K562 (cell line): ENCODE measurements around the gene LRRC74B. TPM values are rescaled to one million over a fixed set of nuclear protein-coding genes. Genes with fewer than 3 reads are reported as not detected.

ENCODE experiments used
- ATAC-seq: fragments of 200-7000 bp; cut with Tn5 transposase; 3 replicates; pipeline ENCODE4 v1.9.1; 2020; ENCODE audit warnings: moderate library complexity
- BruUV-seq: library from RNA; stranded (reverse); fragments of 400-500 nt; replicated peaks from 2 replicates; lab custom pipeline; 2021; lab: Mats Ljungman, UMichigan
- CTCF ChIA-PET: fragments of 300-600 bp; formaldehyde crosslinking; extraction: SDS; loops from one replicate; lab custom pipeline; 2021; ENCODE audit warnings: low intra/inter-chr PET ratio; lab: Yijun Ruan, JAX
- POLR2A ChIA-PET: fragments of 300-600, 350-650 bp; sonication (Branson Sonifier 250); formaldehyde crosslinking; extraction: SDS; loops from one replicate; lab custom pipeline; 2021; ENCODE audit warnings: antibody characterized with exemption, inconsistent platforms; lab: Yijun Ruan, JAX
- DNase-seq, 4 experiments: peaks; one replicate each; pipeline versions ENCODE4 v3.0.0 to v3.0.0-alpha.2; 2011 to 2018; ENCODE audit warnings: low spot score in 3 of 4, mixed read lengths in 3 of 4; ENCODE audit errors: extremely low read depth in 1 of 4
- FAIRE-seq: peaks from 2 replicates; lab custom pipeline; 2011; peaks lifted over from hg19 to GRCh38; lab: Jason Lieb, UNC
- H2AFZ ChIP-seq: 2 replicates; pipeline ENCODE4 v1.6.0; 2011; ENCODE audit warnings: low read depth, low read length, control low read depth, inconsistent platforms
- H3K27ac ChIP-seq: fragments of 200-600 bp; 3 replicates; pipeline ENCODE4 v1.8.0; 2011; ENCODE audit warnings: low read depth, mild to moderate bottlenecking, control low read depth, inconsistent platforms, low read length, moderate library complexity, mixed read lengths; ENCODE audit errors: extremely low read depth
- H3K27me3 ChIP-seq, 2 experiments: fragments of 300-600 bp in 1 of 2; 2 replicates in 1 of 2; 3 replicates in 1 of 2; pipeline versions ENCODE4 v1.6.0 to v1.8.0; 2011; ENCODE audit warnings: inconsistent platforms in 2 of 2, low read length in 2 of 2, mild to moderate bottlenecking in 1 of 2, mixed read lengths in 1 of 2, moderate library complexity in 1 of 2; ENCODE audit not compliant: control insufficient read depth in 2 of 2, insufficient read depth in 2 of 2
- H3K36me3 ChIP-seq: fragments of 300-600 bp; 3 replicates; pipeline ENCODE4 v1.8.0; 2011; ENCODE audit warnings: mild to moderate bottlenecking, low read length, inconsistent platforms; ENCODE audit not compliant: control insufficient read depth, insufficient read depth
- H3K4me1 ChIP-seq, 2 experiments: fragments of 200-600 bp in 1 of 2; replicated peaks in 1 of 2; 2 replicates in 1 of 2; 3 replicates in 1 of 2; pipeline versions ENCODE4 v1.5.1 to v1.8.0; 2011; ENCODE audit warnings: inconsistent platforms in 2 of 2, low read length in 2 of 2, mild to moderate bottlenecking in 1 of 2, mixed read lengths in 1 of 2, moderate library complexity in 1 of 2; ENCODE audit not compliant: control insufficient read depth in 2 of 2, insufficient read depth in 2 of 2
- H3K4me2 ChIP-seq: 2 replicates; pipeline ENCODE4 v1.6.1; 2011; ENCODE audit warnings: low read length, control low read depth, inconsistent platforms, mixed read lengths; ENCODE audit not compliant: insufficient read depth
- H3K4me3 ChIP-seq: fragments of 200-600 bp; sonication (generic), shearing (Covaris generic); 2 replicates; pipeline ENCODE4 v1.5.1; 2016; ENCODE audit warnings: control low read depth, inconsistent platforms
- H3K79me2 ChIP-seq: fragments of 200-600 bp; 3 replicates; pipeline ENCODE4 v1.8.0; 2011; ENCODE audit warnings: low read length, inconsistent platforms; ENCODE audit not compliant: control insufficient read depth, insufficient read depth
- H3K9ac ChIP-seq, 2 experiments: 2 replicates each; pipeline versions ENCODE4 v1.6.0 to v1.6.1; 2011; ENCODE audit warnings: low read depth in 2 of 2, low read length in 2 of 2, control low read depth in 1 of 2, inconsistent platforms in 1 of 2, mild to moderate bottlenecking in 1 of 2, mixed read lengths in 1 of 2; ENCODE audit not compliant: insufficient read depth in 1 of 2
- H3K9me1 ChIP-seq: one replicate; pipeline ENCODE4 v1.6.0; 2011; ENCODE audit warnings: inconsistent platforms, mild to moderate bottlenecking, low read length, moderate library complexity; ENCODE audit not compliant: control insufficient read depth, insufficient read depth
- H3K9me3 ChIP-seq: replicated peaks from 2 replicates; pipeline ENCODE4 v1.5.1; 2011; ENCODE audit warnings: low read depth, low read length, inconsistent platforms; ENCODE audit not compliant: control insufficient read depth, insufficient read depth
- H4K20me1 ChIP-seq: replicated peaks from 2 replicates; pipeline ENCODE4 v1.6.1; 2011; ENCODE audit warnings: low read length, inconsistent platforms, mixed read lengths; ENCODE audit not compliant: control insufficient read depth, insufficient read depth
- CREM ChIP-seq: IDR thresholded peaks from 2 replicates; pipeline ENCODE4 v1.6.1; 2014; ENCODE audit warnings: antibody characterized with exemption, low read depth
- ELF4 ChIP-seq: fragments of 450-650 bp; formaldehyde crosslinking; IDR thresholded peaks from 2 replicates; pipeline ENCODE4 v1.4.0; 2022; ENCODE audit warnings: missing genetic modification characterization
- FIP1L1 ChIP-seq: fragments of 200-400 bp; formaldehyde crosslinking; IDR thresholded peaks from 2 replicates; pipeline ENCODE4 v1.6.1; 2018; ENCODE audit warnings: mild to moderate bottlenecking, low read depth, low read length; ENCODE audit not compliant: poor library complexity, severe bottlenecking
- GTF2F1 ChIP-seq: IDR thresholded peaks from 2 replicates; pipeline ENCODE4 v1.6.1; 2011; ENCODE audit warnings: low read depth, low read length, improper control_type of control experiment
- HDAC6 ChIP-seq: IDR thresholded peaks from 2 replicates; pipeline ENCODE4 v1.6.1; 2012; ENCODE audit warnings: low read depth, mild to moderate bottlenecking, control low read depth, inconsistent platforms, low read length, moderate library complexity
- RCOR1 ChIP-seq, 2 experiments: IDR thresholded peaks; 2 replicates each; pipeline ENCODE4 v1.6.1; 2012; ENCODE audit warnings: low read depth in 2 of 2, low read length in 2 of 2, borderline replicate concordance in 1 of 2, improper control_type of control experiment in 1 of 2
- TRIM28 ChIP-seq: fragments of 450-650 bp; IDR thresholded peaks from 2 replicates; pipeline ENCODE4 v1.6.1; 2017
- UBTF ChIP-seq, 2 experiments: IDR thresholded peaks; 2 replicates each; pipeline ENCODE4 v1.6.1; 2012; ENCODE audit warnings: improper control_type of control experiment in 2 of 2, low read depth in 2 of 2, low read length in 2 of 2, borderline replicate concordance in 1 of 2
- XRCC5 ChIP-seq: fragments of 200-400 bp; formaldehyde crosslinking; IDR thresholded peaks from 2 replicates; pipeline ENCODE4 v1.6.1; 2017; ENCODE audit warnings: low read depth, mild to moderate bottlenecking, low read length
- ZBTB1 ChIP-seq: sonication (generic); formaldehyde crosslinking; IDR thresholded peaks from 2 replicates; pipeline ENCODE4 v1.8.1; 2023; ENCODE audit warnings: missing genetic modification reagents, low read depth, mild to moderate bottlenecking, borderline replicate concordance
- ZBTB2 ChIP-seq: fragments of 450-650 bp; IDR thresholded peaks from 2 replicates; pipeline ENCODE4 v1.6.1; 2016; ENCODE audit warnings: antibody characterized with exemption
- ZNF431 ChIP-seq: sonication (generic); formaldehyde crosslinking; IDR thresholded peaks from 2 replicates; pipeline ENCODE4 v1.8.0; 2022; ENCODE audit warnings: mild to moderate bottlenecking, missing genetic modification reagents
- WGBS: fragments of 100-300 bp; shearing (Covaris generic); methylation state at CpG from one replicate; pipeline ENCODE4 v1.1.6; 2016; ENCODE audit warnings: low coverage, mixed read lengths; ENCODE audit not compliant: insufficient coverage; ENCODE audit errors: missing lambda C conversion rate; 5-methylcytosine and 5-hydroxymethylcytosine counted together
- in situ Hi-C: fragments of 300-500 bp; cut with MboI; formaldehyde crosslinking; loops from 4 replicates; pipeline ENCODE4 v1.15.0; 2018; ENCODE audit warnings: inconsistent platforms, mixed read lengths
- intact Hi-C: fragments of 100-400 bp; cut with micrococcal nuclease; formaldehyde crosslinking; loops from 2 replicates; pipeline ENCODE4 v1.14.2; 2022
- polyA plus RNA-seq, 8 experiments: library from polyadenylated mRNA; depleted of rRNA in 4 of 8; stranded (reverse) in 5 of 8; unstranded in 3 of 8; fragments of >200 nt; fragmentation: Nextera tagmentation in 2 of 8; fragmentation: Illumina TruSeq in 1 of 8; extraction: Ambion mirVana in 2 of 8; extraction: Trizol in 1 of 8; gene quantifications; 2 replicates each; pipeline versions ENCODE4 v1.2.1 to v1.2.3, GENCODE V29; 2011 to 2014; ENCODE audit warnings: inconsistent platforms in 1 of 8, missing spikeins in 1 of 8
- total RNA-seq, 7 experiments: library from RNA; depleted of rRNA in 6 of 7; stranded (reverse); fragments of >200 nt in 6 of 7; fragmentation: Illumina TruSeq in 2 of 7; extraction: Trizol in 2 of 7; gene quantifications; 2 replicates each; pipeline versions ENCODE4 v1.2.1 to v1.2.3, GENCODE V29; 2011 to 2021; ENCODE audit warnings: low replicate concordance in 1 of 7
- TF ChIP-seq, protein P1 (sequence below): fragments of 250-450 bp; sonication (Bioruptor Pico); IDR thresholded peaks from 2 replicates; pipeline ENCODE4 v1.8.0; 2021; ENCODE audit warnings: mild to moderate bottlenecking, moderate library complexity

Gene LRRC74B
- total and polyA plus RNA-seq, 9 of the 15 experiments (the other 6 are each of a cell fraction or from before 2014, with no cell fraction given), result not detected

DNA sequence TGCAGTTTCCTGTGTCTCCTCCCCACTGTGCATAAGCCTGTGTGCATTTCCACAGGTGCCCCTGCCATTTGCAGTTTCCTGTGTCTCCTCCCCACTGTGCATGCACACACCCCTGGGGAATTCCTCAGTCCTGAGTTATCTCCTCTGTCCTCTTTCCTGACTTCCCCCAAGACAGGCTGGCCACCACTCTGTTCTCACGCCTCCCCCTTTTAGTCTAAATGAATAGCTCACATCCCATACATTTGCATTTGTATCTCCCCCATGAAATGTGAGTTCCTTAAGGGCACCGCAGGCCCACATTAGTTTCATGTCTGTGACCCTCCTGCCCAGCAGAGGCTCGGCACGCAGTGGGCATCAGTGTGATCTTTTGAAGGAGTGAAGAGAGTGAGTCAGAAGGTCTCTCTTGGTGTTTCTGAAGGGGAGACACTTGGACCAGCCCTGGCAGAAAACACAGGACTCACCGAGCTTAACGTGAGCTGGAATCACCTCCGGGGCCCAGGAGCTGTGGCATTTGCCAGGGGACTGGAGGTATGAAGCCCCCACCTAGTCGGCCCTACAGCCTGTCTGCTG, 6.2 kb downstream of the LRRC74B start:
- Histone ChIP-seq H3K9me3 (no peaks in the 10 kb centered on the region), H2AFZ (no peak overlapping the region), H4K20me1 (peaks cover 43% of the 10 kb centered on the region), H3K9me1 (peaks cover 15% of the 10 kb centered on the region), H3K4me1 (peaks cover 23 to 36% of the 10 kb centered on the region in 2 experiments), H3K79me2 (no peaks in the 10 kb centered on the region), H3K4me3 (no peak overlapping the region), H3K27ac (no peak overlapping the region), H3K9ac (peak overlapping the region in 1 of 2 experiments; percentile 38; a peak in 1 of 4 replicates), H3K36me3 (no peaks in the 10 kb centered on the region), H3K27me3 (peaks cover 35 to 88% of the 10 kb centered on the region in 2 experiments; a peak in 4 of 5 replicates), H3K4me2 (no peak overlapping the region)
- no peak for FAIRE-seq
- CTCF ChIA-PET, result no interaction called here
- WGBS, result 6% methylated on average over 8 of the region's 8 CpGs
- in situ Hi-C loops (no loop called here), intact Hi-C loops (no loop called here)
- no TSS peak for BruUV-seq
- ATAC-seq, result no peak
- DNase-seq, result no peak
- POLR2A ChIA-PET, result interaction anchor here (0.6 to 6.1 kb wide), 12 partner anchors 9 to 405 kb away, joined by 3 to 42 read pairs (median 4); partner anchors contain the start of gene LZTR1
- TF ChIP-seq FIP1L1, result no peak
- 0 out of 2 replicates have a peak, but pooled peaks have one; percentile 12 for TF ChIP-seq XRCC5
- no peak for TF ChIP-seq GTF2F1
- 0 out of 2 replicates have a peak, but pooled peaks have one; percentile 9 for TF ChIP-seq HDAC6
- no peak for TF ChIP-seq TRIM28
- TF ChIP-seq CREM, result no peak
- TF ChIP-seq ZBTB2, result no peak
- TF ChIP-seq UBTF (IDR thresholded peaks at IDR 0.05; ENCODE audit: borderline replicate concordance in 1 of 2, low read depth in 2 of 2, low read length in 2 of 2), result 0 out of 4 replicates have a peak, but pooled peaks of 1 of the 2 experiments have one; percentile 32
- TF ChIP-seq RCOR1 (IDR thresholded peaks at IDR 0.05; ENCODE audit: borderline replicate concordance in 1 of 2, low read depth in 2 of 2, low read length in 2 of 2), result 0 out of 4 replicates have a peak, but pooled peaks of 1 of the 2 experiments have one; percentile 27
- peak; percentile 37; the same call in 1 of the 2 replicates for TF ChIP-seq ZBTB1 (CRISPR knock-in tag)
- TF ChIP-seq ELF4 (CRISPR knock-in tag), result 0 out of 2 replicates have a peak, but pooled peaks have one; percentile 21
- TF ChIP-seq ZNF431 (CRISPR knock-in tag), result no peak
- TF ChIP-seq, protein P1, sequence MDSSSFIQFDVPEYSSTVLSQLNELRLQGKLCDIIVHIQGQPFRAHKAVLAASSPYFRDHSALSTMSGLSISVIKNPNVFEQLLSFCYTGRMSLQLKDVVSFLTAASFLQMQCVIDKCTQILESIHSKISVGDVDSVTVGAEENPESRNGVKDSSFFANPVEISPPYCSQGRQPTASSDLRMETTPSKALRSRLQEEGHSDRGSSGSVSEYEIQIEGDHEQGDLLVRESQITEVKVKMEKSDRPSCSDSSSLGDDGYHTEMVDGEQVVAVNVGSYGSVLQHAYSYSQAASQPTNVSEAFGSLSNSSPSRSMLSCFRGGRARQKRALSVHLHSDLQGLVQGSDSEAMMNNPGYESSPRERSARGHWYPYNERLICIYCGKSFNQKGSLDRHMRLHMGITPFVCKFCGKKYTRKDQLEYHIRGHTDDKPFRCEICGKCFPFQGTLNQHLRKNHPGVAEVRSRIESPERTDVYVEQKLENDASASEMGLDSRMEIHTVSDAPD, result no peak
